Vagina (tissue), 2 donors: ENCODE measurements around the gene AIFM3. TPM values are rescaled to one million over a fixed set of nuclear protein-coding genes. Genes with fewer than 3 reads are reported as not detected.

Experiments
- DNase-seq, 2 donors: peaks; one replicate each; pipeline ENCODE4 v3.0.0-alpha.2; 2017; ENCODE audit errors: extremely low spot score in 2 of 2
- H3K27ac ChIP-seq: fragments of 200-600 bp; sonication (generic); one replicate; pipeline ENCODE4 v1.5.1; 2019
- H3K27me3 ChIP-seq: fragments of 200-600 bp; sonication (generic); one replicate; pipeline ENCODE4 v1.5.1; 2019
- H3K36me3 ChIP-seq, 2 donors: fragments of 200-600 bp; sonication (generic); one replicate each; pipeline ENCODE4 v1.5.1; 2017 to 2019
- H3K4me1 ChIP-seq: fragments of 200-600 bp; sonication (generic); one replicate; pipeline ENCODE4 v1.5.1; 2019
- H3K4me3 ChIP-seq, 2 donors: fragments of 200-600 bp; sonication (generic); 1 replicate in 1 of 2; 2 replicates in 1 of 2; pipeline ENCODE4 v1.5.1; 2016 to 2019
- H3K9me3 ChIP-seq: fragments of 200-600 bp; sonication (generic); one replicate; pipeline ENCODE4 v1.5.1; 2019
- POLR2A ChIP-seq, 2 donors: fragments of 450-650 bp; IDR thresholded peaks; one replicate each; pipeline ENCODE4 v1.6.1; 2017; ENCODE audit warnings: antibody characterized with exemption in 2 of 2, mild to moderate bottlenecking in 2 of 2, moderate library complexity in 2 of 2
- POLR2AphosphoS5 ChIP-seq, 2 donors: sonication (generic); formaldehyde crosslinking; IDR thresholded peaks; one replicate each; pipeline ENCODE4 v1.9.0; 2017; ENCODE audit warnings: antibody characterized with exemption in 2 of 2, mild to moderate bottlenecking in 2 of 2, low read depth in 1 of 2; ENCODE audit not compliant: insufficient read depth in 1 of 2
- intact Hi-C: fragments of 100-400 bp; cut with DNase I; formaldehyde crosslinking; loops from one replicate; pipeline ENCODE4 v1.15.1; 2023
- total RNA-seq: library from RNA; depleted of rRNA; stranded (reverse); fragments of >200 nt; gene quantifications from one replicate; pipeline ENCODE4 v1.2.3, GENCODE V29; 2016
- TF ChIP-seq, protein P1 (sequence below), 3 experiments: fragments of 450-650 bp in 2 of 3; fragments of 200-600 bp in 1 of 3; sonication (generic) in 1 of 3; IDR thresholded peaks; one replicate each; pipeline ENCODE4 v1.5.1; 2017 to 2019; ENCODE audit warnings: antibody characterized with exemption in 3 of 3, mild to moderate bottlenecking in 2 of 3, moderate library complexity in 2 of 3

The AIFM3 gene
- total RNA-seq, 1 donor from 2014 or later = not detected

DNA sequence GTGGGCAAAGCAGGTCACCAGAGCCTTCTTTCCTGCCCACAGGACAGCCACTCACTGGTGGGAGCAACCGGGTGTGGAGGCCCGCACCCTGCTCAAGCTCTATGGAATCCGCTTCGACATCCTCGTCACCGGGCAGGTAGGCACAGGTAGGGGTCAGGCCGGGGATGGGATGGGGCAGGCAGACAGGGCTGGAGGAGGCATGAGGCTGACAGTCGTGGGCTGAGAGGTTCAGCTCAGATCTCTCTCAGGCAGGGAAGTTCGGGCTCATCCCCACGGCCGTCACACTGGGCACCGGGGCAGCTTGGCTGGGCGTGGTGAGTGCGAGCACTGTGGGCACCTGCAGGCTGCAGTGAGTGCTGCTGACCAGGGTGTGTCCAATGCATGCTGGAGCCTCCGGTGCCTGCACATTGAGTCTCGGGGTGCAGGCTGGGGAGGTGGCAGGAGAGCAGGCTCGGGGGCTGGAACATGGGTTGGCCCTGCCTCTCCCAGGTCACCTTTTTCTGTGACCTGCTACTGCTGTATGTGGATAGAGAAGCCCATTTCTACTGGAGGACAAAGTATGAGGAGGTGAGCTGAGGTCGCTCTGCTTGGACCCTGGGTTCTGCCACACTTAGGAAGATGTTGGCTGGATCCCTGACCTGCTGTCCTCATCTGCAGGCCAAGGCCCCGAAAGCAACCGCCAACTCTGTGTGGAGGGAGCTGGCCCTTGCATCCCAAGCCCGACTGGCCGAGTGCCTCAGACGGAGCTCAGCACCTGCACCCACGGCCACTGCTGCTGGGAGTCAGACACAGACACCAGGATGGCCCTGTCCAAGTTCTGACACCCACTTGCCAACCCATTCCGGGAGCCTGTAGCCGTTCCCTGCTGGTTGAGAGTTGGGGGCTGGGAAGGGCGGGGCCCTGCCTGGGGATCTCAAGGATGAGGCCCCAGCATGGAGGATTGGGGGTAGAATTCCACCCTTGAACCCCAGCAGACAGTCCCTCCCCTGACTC is 59.0 kb downstream of the AIFM3 start:
- H3K27ac ChIP-seq = no peak overlapping the region
- no peaks in the 10 kb centered on the region for H3K27me3 ChIP-seq
- intact Hi-C loops = no loop called here
- no peak overlapping the region for H3K4me3 ChIP-seq
- DNase-seq = no peak
- peaks cover 11% of the 10 kb centered on the region for H3K4me1 ChIP-seq
- TF ChIP-seq, protein P1, sequence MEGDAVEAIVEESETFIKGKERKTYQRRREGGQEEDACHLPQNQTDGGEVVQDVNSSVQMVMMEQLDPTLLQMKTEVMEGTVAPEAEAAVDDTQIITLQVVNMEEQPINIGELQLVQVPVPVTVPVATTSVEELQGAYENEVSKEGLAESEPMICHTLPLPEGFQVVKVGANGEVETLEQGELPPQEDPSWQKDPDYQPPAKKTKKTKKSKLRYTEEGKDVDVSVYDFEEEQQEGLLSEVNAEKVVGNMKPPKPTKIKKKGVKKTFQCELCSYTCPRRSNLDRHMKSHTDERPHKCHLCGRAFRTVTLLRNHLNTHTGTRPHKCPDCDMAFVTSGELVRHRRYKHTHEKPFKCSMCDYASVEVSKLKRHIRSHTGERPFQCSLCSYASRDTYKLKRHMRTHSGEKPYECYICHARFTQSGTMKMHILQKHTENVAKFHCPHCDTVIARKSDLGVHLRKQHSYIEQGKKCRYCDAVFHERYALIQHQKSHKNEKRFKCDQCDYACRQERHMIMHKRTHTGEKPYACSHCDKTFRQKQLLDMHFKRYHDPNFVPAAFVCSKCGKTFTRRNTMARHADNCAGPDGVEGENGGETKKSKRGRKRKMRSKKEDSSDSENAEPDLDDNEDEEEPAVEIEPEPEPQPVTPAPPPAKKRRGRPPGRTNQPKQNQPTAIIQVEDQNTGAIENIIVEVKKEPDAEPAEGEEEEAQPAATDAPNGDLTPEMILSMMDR (IDR thresholded peaks at IDR 0.05) = no peak
- TF ChIP-seq POLR2A (IDR thresholded peaks at IDR 0.05) = no peak
- no peak for TF ChIP-seq POLR2AphosphoS5 (IDR thresholded peaks at IDR 0.05; ENCODE audit: insufficient read depth in 1 of 2, low read depth in 1 of 2)
- no peaks in the 10 kb centered on the region for H3K36me3 ChIP-seq
- H3K9me3 ChIP-seq = no peaks in the 10 kb centered on the region

GRCh38 chr22:21026783-21027692 is 60.0 kb downstream of the AIFM3 start:
- no peak overlapping the region for H3K27ac ChIP-seq
- no peaks in the 10 kb centered on the region for H3K27me3 ChIP-seq
- peaks cover 18% of the 10 kb centered on the region for H3K4me1 ChIP-seq
- DNase-seq = no peak
- TF ChIP-seq, protein P1 (IDR thresholded peaks at IDR 0.05) = no peak
- TF ChIP-seq POLR2A (IDR thresholded peaks at IDR 0.05) = no peak
- TF ChIP-seq POLR2AphosphoS5 (IDR thresholded peaks at IDR 0.05; ENCODE audit: insufficient read depth in 1 of 2, low read depth in 1 of 2) = no peak
- intact Hi-C loops = no loop called here
- no peaks in the 10 kb centered on the region for H3K9me3 ChIP-seq
- no peak overlapping the region for H3K4me3 ChIP-seq
- no peaks in the 10 kb centered on the region for H3K36me3 ChIP-seq

DNA sequence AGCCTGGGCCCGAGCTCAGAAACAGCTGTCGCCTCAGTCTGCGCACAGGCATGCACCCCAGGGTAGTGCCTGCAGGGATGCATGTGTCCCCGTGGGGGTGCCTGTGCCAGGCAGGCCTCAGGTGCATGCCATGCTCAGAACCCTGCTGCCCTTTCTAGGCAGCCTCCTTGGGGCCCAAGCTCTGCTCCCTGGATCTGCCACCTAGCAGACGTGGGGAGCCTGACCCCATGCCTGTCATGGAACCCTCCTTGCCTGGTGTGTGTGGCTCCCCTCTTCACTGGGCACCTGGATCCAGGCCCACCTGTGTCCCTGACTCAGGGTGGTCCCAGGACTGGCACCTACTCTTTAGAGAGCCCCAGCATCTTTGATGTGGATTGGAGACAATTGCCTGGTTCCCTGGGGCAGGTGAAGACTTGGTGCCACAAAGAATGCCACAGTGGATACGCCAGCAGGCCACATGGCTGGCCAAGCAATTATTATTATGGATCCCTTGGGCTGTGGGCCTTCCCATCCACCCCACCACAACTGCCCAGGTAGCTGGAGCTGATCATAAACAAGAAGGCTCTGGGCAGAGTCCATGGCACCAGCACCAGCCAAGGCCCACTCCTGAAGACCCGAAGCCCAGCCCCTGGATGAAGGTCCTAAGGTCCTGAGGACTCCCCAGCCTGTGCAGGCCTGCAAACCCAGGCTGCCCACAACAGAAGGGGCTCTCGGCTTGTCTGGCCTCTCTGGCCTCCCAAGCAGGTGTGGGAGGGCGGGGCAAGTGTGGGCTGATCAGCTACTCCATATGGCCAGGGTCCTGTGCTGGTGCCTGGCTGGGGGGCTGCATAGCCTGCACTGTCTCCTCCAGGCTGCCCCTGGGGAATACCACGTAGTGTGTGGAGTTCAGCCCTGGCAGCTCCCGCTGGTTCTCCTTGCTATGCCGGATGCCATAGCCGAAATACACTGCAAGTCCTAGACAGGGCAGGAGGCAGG is 61.5 kb downstream of the AIFM3 start:
- Histone ChIP-seq H3K27ac (no peak overlapping the region), H3K36me3 (no peaks in the 10 kb centered on the region), H3K4me1 (peaks cover 28% of the 10 kb centered on the region), H3K4me3 (no peak overlapping the region), H3K9me3 (no peaks in the 10 kb centered on the region), H3K27me3 (no peaks in the 10 kb centered on the region)
- intact Hi-C loops = no loop called here
- DNase-seq = no peak
- TF ChIP-seq POLR2A (IDR thresholded peaks at IDR 0.05) = no peak
- TF ChIP-seq, protein P1 (IDR thresholded peaks at IDR 0.05) = no peak

DNA sequence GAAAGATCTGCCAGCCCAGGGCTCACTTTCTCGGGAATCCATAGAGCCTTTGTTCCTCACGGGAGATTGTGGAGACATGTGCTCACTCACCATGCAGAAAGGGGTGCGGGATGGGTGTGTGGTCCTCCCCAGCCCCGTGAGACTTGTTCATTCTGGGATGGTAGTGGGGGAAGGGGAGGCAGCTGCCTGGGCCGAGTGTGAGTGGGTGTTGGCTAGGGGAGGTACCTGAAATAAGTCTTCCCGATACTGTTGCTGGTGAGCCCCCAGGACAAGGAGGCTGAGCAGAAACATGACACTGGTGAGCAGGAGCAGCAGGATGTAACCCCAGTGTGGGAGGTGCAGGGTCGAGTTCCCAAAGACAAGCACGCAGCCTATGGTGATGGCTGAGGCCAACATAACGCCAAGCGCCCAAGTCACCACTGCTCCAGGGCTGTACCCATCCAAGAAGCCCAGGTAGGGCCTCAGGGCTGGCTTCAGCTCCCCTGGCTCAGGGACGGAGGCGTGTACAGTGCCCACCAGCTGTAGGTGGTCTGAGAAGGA is 62.5 kb downstream of the AIFM3 start:
- no peak for DNase-seq
- no peaks in the 10 kb centered on the region for H3K27me3 ChIP-seq
- H3K36me3 ChIP-seq = no peaks in the 10 kb centered on the region
- H3K9me3 ChIP-seq = no peaks in the 10 kb centered on the region
- TF ChIP-seq, protein P1 (IDR thresholded peaks at IDR 0.05) = no peak
- TF ChIP-seq POLR2AphosphoS5 (IDR thresholded peaks at IDR 0.05; ENCODE audit: insufficient read depth in 1 of 2, low read depth in 1 of 2) (no peak), POLR2A (IDR thresholded peaks at IDR 0.05) (no peak)
- no peak overlapping the region for H3K27ac ChIP-seq
- H3K4me1 ChIP-seq = peaks cover 28% of the 10 kb centered on the region
- no peak overlapping the region for H3K4me3 ChIP-seq
- intact Hi-C loops = no loop called here
